GM18907 (cell line): ENCODE results near the gene MAGEA3.
"Not testable (repeated sequence)": the region's sequence is repeated elsewhere in the genome, so short reads cannot be mapped to it uniquely, and the experiment has no call there.

Experiments used
- ATAC-seq: cut with Tn5 transposase; IDR thresholded peaks from one replicate; pipeline ENCODE4 v1.9.1; 2021; ENCODE audit warnings: mild to moderate bottlenecking, moderate library complexity; ENCODE audit not compliant: unreplicated experiment

The MAGEA3 gene

GRCh38 chrX:152735860-152736511 lies 37.4 kb downstream of the MAGEA3 start:
- no peak for ATAC-seq

- ATAC-seq: not testable (repeated sequence)
Measured at GRCh38 chrX:152736528-152736927, 37.9 kb downstream of the MAGEA3 start.

GRCh38 chrX:152738560-152738959 lies 40.0 kb downstream of the MAGEA3 start:
- ATAC-seq: no peak
